NCI-H2081 (cell line): Measurements from ENCODE around the gene TFF3.
A peak's percentile ranks its signal among the peaks of the same experiment; 100 is the strongest.
"Not testable (repeated sequence)": the region's sequence is repeated elsewhere in the genome, so short reads cannot be mapped to it uniquely, and the experiment has no call there.

ENCODE experiments used
- DNase-seq, 2 experiments: peaks; one replicate each; lab custom pipeline; 2025; lab: John Stamatoyannopoulos, UW

The TFF3 gene

GRCh38 chr21:42304556-42305454 lies 10.4 kb downstream of the TFF3 start:
- DNase-seq, result no peak

GRCh38 chr21:42303443-42303842 lies 11.8 kb downstream of the TFF3 start:
- no peak for DNase-seq

- DNase-seq, result no peak
These were observed 12.4 kb downstream of the TFF3 start for GRCh38 chr21:42302794-42303193.

GRCh38 chr21:42302076-42302650 lies 13.0 kb downstream of the TFF3 start:
- DNase-seq, result peak in 1 of 2 experiments; percentile 5

GRCh38 chr21:42301371-42302075 lies 13.7 kb downstream of the TFF3 start:
- DNase-seq, result no peak

GRCh38 chr21:42300956-42301355 lies 14.3 kb downstream of the TFF3 start:
- DNase-seq, result no peak

GRCh38 chr21:42300045-42300583 lies 15.1 kb downstream of the TFF3 start:
- DNase-seq, result no peak

GRCh38 chr21:42299324-42300044 lies 15.7 kb downstream of the TFF3 start:
- DNase-seq, result no peak

- no peak for DNase-seq
These were observed 16.6 kb downstream of the TFF3 start for GRCh38 chr21:42298657-42299056.

- DNase-seq, result no peak
These were observed 17.0 kb downstream of the TFF3 start for GRCh38 chr21:42298237-42298636.

GRCh38 chr21:42297377-42297776 lies 17.8 kb downstream of the TFF3 start:
- DNase-seq, result no peak

- no peak for DNase-seq
These were observed 18.7 kb downstream of the TFF3 start for GRCh38 chr21:42296501-42296900.

GRCh38 chr21:42295845-42296244 lies 19.4 kb downstream of the TFF3 start:
- no peak for DNase-seq

- DNase-seq, result no peak
These were observed 20.8 kb downstream of the TFF3 start for GRCh38 chr21:42294273-42294880.

GRCh38 chr21:42293649-42294272 lies 21.4 kb downstream of the TFF3 start:
- DNase-seq, result no peak

- not testable (repeated sequence) for DNase-seq
These were observed 22.6 kb downstream of the TFF3 start for GRCh38 chr21:42292563-42293142.

GRCh38 chr21:42291751-42292562 lies 23.3 kb downstream of the TFF3 start:
- no peak for DNase-seq

- DNase-seq, result no peak
These were observed 24.0 kb downstream of the TFF3 start for GRCh38 chr21:42291003-42291750.

- no peak for DNase-seq
These were observed 24.7 kb downstream of the TFF3 start for GRCh38 chr21:42290505-42290904.
